OCI-LY7 (cell line): Measurements from ENCODE around the gene DCTN5. TPM values are rescaled to one million over a fixed set of nuclear protein-coding genes. Genes with fewer than 3 reads are reported as not detected.

ENCODE experiments used
- BruUV-seq: library from RNA; stranded (reverse); fragments of 400-500 nt; replicated peaks from 2 replicates; lab custom pipeline; 2021; lab: Mats Ljungman, UMichigan
- CTCF ChIA-PET: fragments of 300-600 bp; sonication (Branson Sonifier 250); formaldehyde crosslinking; loops from one replicate; lab custom pipeline; 2022; ENCODE audit warnings: antibody characterized with exemption; ENCODE audit not compliant: unreplicated experiment; lab: Charles Lee
- POLR2A ChIA-PET: fragments of 300-600 bp; sonication (Branson Sonifier 250); formaldehyde crosslinking; loops from one replicate; lab custom pipeline; 2022; ENCODE audit warnings: antibody characterized with exemption; lab: Charles Lee
- DNase-seq: peaks from one replicate; pipeline ENCODE4 v3.0.0-alpha.2; 2015; ENCODE audit warnings: low spot score
- H2AFZ ChIP-seq: fragments of 200-600 bp; sonication (generic), shearing (Covaris generic); 2 replicates; pipeline ENCODE4 v1.6.1; 2014; ENCODE audit warnings: mild to moderate bottlenecking, antibody characterized with exemption, low read length, moderate library complexity
- H3K27ac ChIP-seq: fragments of 200-600 bp; sonication (generic); 2 replicates; pipeline ENCODE4 v1.5.1; 2014; ENCODE audit warnings: mixed run types, low read depth, mild to moderate bottlenecking, moderate library complexity, low read length, inconsistent platforms; ENCODE audit not compliant: poor library complexity, severe bottlenecking
- H3K36me3 ChIP-seq: fragments of 200-600 bp; sonication (generic); 2 replicates; pipeline ENCODE4 v1.6.1; 2014; ENCODE audit warnings: mild to moderate bottlenecking, antibody characterized with exemption, low read length, moderate library complexity, mixed read lengths; ENCODE audit not compliant: insufficient read depth
- H3K4me1 ChIP-seq: fragments of 200-600 bp; sonication (generic); 2 replicates; pipeline ENCODE4 v1.5.1; 2014; ENCODE audit warnings: mild to moderate bottlenecking, low read length; ENCODE audit not compliant: insufficient read depth, poor library complexity, severe bottlenecking
- H3K4me2 ChIP-seq: fragments of 200-600 bp; sonication (generic); 2 replicates; pipeline ENCODE4 v1.6.1; 2014; ENCODE audit warnings: mild to moderate bottlenecking, low read length
- H3K4me3 ChIP-seq: fragments of 200-600 bp; sonication (generic); 2 replicates; pipeline ENCODE4 v1.5.1; 2014; ENCODE audit warnings: mild to moderate bottlenecking, low read depth, low read length; ENCODE audit not compliant: poor library complexity, severe bottlenecking
- H3K79me2 ChIP-seq: fragments of 200-600 bp; sonication (generic); 2 replicates; pipeline ENCODE4 v1.6.1; 2016; ENCODE audit warnings: low read depth, mild to moderate bottlenecking, low read length, moderate library complexity, mixed read lengths; ENCODE audit not compliant: insufficient read depth
- H3K9me2 ChIP-seq: fragments of 200-600 bp; sonication (generic); 2 replicates; pipeline ENCODE4 v1.6.1; 2016; ENCODE audit warnings: mild to moderate bottlenecking, low read length, mixed read lengths; ENCODE audit not compliant: insufficient read depth
- H3K9me3 ChIP-seq: fragments of 200-600 bp; sonication (generic); 2 replicates; pipeline ENCODE4 v1.6.1; 2014; ENCODE audit warnings: mild to moderate bottlenecking, mixed run types, low read length, mixed read lengths
- H4K20me1 ChIP-seq: fragments of 200-600 bp; sonication (generic); 2 replicates; pipeline ENCODE4 v1.6.1; 2014; ENCODE audit warnings: mild to moderate bottlenecking, antibody characterized with exemption, low read length, moderate library complexity, mixed read lengths; ENCODE audit not compliant: insufficient read depth
- CTCF ChIP-seq: fragments of 200-600 bp; sonication (generic); conservative IDR thresholded peaks from 2 replicates; pipeline ENCODE4 v1.5.1; 2014; ENCODE audit warnings: mild to moderate bottlenecking, antibody characterized with exemption, low read length, moderate library complexity, mixed read lengths
- EZH2phosphoT487 ChIP-seq: fragments of 200-600 bp; sonication (generic); IDR thresholded peaks from 2 replicates; pipeline ENCODE4 v1.6.1; 2018; ENCODE audit warnings: low read depth, borderline replicate concordance, mild to moderate bottlenecking, mixed run types, antibody characterized with exemption, low read length, moderate library complexity, mixed read lengths
- intact Hi-C: fragments of 100-400 bp; cut with micrococcal nuclease; formaldehyde crosslinking; loops from one replicate; pipeline ENCODE4 v1.10.0; 2022; ENCODE audit not compliant: unreplicated experiment
- total RNA-seq, 2 experiments: library from RNA; depleted of rRNA in 1 of 2; stranded (reverse); fragments of >200 nt in 1 of 2; shearing (Covaris generic) in 1 of 2; gene quantifications; 2 replicates each; pipeline ENCODE4 v1.2.3, GENCODE V29; 2014 to 2022

DCTN5 gene
- total RNA-seq, 2 experiments from 2014 or later, result 37.3 to 89.6 TPM

- no peak overlapping the region for H2AFZ ChIP-seq
- intact Hi-C loops, result no loop called here
- H3K36me3 ChIP-seq, result no peaks in the 10 kb centered on the region
- H4K20me1 ChIP-seq, result no peaks in the 10 kb centered on the region
- H3K9me2 ChIP-seq, result no peaks in the 10 kb centered on the region
- no TSS peak for BruUV-seq
- ChIA-PET CTCF (no interaction called here), POLR2A (no interaction called here)
- DNase-seq, result no peak
- H3K4me3 ChIP-seq, result no peak overlapping the region
- H3K27ac ChIP-seq, result no peak overlapping the region
- no peak overlapping the region for H3K4me2 ChIP-seq
- TF ChIP-seq CTCF, result no peak
- no peaks in the 10 kb centered on the region for H3K79me2 ChIP-seq
- H3K9me3 ChIP-seq, result no peaks in the 10 kb centered on the region; the same call in 1 of the 2 replicates
- H3K4me1 ChIP-seq, result no peaks in the 10 kb centered on the region
Observed at GRCh38 chr16:23710504-23710903, 69.2 kb downstream of the DCTN5 start.

GRCh38 chr16:23711785-23712184 is 70.5 kb downstream of the DCTN5 start:
- POLR2A ChIA-PET, result no interaction called here
- Histone ChIP-seq H3K36me3 (no peaks in the 10 kb centered on the region), H3K9me3 (no peaks in the 10 kb centered on the region; the same call in 1 of the 2 replicates), H2AFZ (no peak overlapping the region), H4K20me1 (no peaks in the 10 kb centered on the region), H3K4me2 (no peak overlapping the region), H3K4me1 (no peaks in the 10 kb centered on the region), H3K79me2 (no peaks in the 10 kb centered on the region), H3K4me3 (no peak overlapping the region), H3K27ac (no peak overlapping the region), H3K9me2 (no peaks in the 10 kb centered on the region)
- BruUV-seq, result no TSS peak
- TF ChIP-seq EZH2phosphoT487, result no peak
- no peak for TF ChIP-seq CTCF
- intact Hi-C loops, result no loop called here
- CTCF ChIA-PET, result no interaction called here
- DNase-seq, result no peak

- no peaks in the 10 kb centered on the region; the same call in 1 of the 2 replicates for H3K9me3 ChIP-seq
- no peak within 1 kb of the TSS for H2AFZ ChIP-seq
- ChIA-PET POLR2A (no interaction called here), CTCF (no interaction called here)
- H3K4me2 ChIP-seq, result no peak within 1 kb of the TSS
- no peak within 1 kb of the TSS for H3K27ac ChIP-seq
- TF ChIP-seq CTCF, result no peak
- TF ChIP-seq EZH2phosphoT487, result no peak
- no peaks in the 10 kb centered on the region for H3K9me2 ChIP-seq
- H3K4me3 ChIP-seq, result no peak within 1 kb of the TSS
- no peaks in the 10 kb centered on the region for H3K36me3 ChIP-seq
- no peaks in the 10 kb centered on the region for H3K79me2 ChIP-seq
- intact Hi-C loops, result no loop called here
- H4K20me1 ChIP-seq, result no peaks in the 10 kb centered on the region
- no TSS peak for BruUV-seq
- DNase-seq, result no peak
- no peaks in the 10 kb centered on the region for H3K4me1 ChIP-seq
Observed at GRCh38 chr16:23712976-23713375, 71.7 kb downstream of the DCTN5 start, which contains the start of gene ERN2. Gene ERN2, minus strand, starts transcription at chr16:23713222. Its CDS starts 35 bp downstream, at chr16:23713187.
